Measurements from ENCODE around the gene SOX13.

Gene SOX13

DNA sequence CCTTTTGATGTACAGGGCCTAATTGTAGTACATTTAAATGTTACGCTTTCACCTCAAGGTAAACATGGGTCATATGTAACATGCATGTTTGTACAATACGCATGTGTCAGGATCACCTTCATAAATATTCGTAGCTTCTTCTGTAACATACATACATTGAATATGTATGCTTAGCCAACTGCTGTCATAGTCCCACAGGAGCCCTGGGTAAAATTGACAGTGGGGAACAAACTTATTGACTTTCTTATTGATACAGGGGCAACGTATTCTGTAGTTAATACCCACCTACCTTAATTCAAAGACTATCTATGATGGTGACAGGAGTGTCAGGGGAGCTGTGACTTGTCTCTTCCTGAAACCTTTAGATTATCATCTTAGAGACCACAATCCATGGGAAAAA, 96.9 kb downstream of the SOX13 start:
- TF ChIP-seq POU2F2 (IDR thresholded peaks at IDR 0.05; ENCODE audit: low read depth, low read length) (no peak), POLR2AphosphoS5 (IDR thresholded peaks at IDR 0.05; ENCODE audit: low read depth, low read length) (no peak), PAX5 (IDR thresholded peaks at IDR 0.05; ENCODE audit: insufficient read depth, low read length, severe bottlenecking) (no peak), SPI1 (IDR thresholded peaks at IDR 0.05; ENCODE audit: low read depth, low read length) (no peak), TAF1 (IDR thresholded peaks at IDR 0.05; ENCODE audit: low read depth, low read length) (no peak)
- no peak for FAIRE-seq

DNA sequence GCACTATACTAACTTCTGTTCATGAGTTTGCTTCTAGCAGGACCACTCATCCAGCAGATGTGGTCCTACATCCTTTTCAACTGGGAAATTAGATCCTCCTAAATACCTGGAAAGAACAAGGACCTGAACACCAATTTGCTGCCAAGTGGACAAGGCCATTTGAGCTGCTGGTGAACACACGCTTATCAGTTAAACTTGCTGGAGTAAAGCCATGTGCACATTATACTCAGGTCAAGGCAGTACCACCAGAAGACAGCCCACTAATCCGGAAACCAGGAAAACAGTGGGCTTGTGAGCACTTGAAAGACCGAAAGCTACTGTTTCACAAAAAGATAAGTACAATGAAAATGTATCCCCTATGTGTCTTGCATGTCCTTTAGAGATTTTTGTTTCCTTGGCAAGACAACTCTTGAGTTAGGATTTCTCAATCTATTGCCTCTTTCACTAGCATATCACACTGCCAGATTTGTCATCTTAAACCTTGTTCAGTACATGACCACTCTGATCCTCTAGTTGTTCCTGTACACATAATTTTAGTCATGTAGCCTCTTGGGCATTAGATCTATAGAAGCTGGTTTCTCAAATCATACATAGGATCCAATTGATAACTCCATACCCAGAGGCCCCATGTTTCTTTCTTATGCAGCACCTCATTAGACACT, 97.7 kb downstream of the SOX13 start:
- DNase-seq (ENCODE audit: insufficient read length, low spot score) (no peak), FAIRE-seq (no peak)
- TF ChIP-seq TAF1 (IDR thresholded peaks at IDR 0.05; ENCODE audit: low read depth, low read length) = no peak
- TF ChIP-seq SPI1 (IDR thresholded peaks at IDR 0.05; ENCODE audit: low read depth, low read length) = no peak
- TF ChIP-seq POLR2AphosphoS5 (IDR thresholded peaks at IDR 0.05; ENCODE audit: low read depth, low read length) = no peak

More for the DNA sequence above, 96.9 kb downstream of the SOX13 start:
- DNase-seq (ENCODE audit: insufficient read length, low spot score) = no peak

DNA sequence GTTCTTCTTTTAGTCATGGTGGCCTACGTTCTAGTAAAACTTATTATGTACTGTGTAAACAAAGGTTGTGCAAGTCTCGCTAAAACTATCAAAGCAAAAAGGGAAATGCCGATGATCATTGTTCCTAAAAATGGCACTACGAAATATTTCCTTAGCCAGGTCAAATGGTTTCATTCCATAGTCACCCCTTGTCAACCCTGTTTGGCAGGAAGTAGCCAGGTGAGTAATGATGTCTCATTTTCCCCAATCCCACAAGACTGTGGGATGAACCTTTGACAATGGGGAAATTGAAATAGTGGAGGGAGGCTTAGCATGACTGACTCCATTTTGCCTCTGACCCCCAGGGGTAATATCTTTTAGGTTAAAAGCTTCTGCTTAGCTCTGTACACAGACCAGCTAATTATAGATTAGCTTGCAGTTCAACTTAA, 98.8 kb downstream of the SOX13 start:
- DNase-seq (ENCODE audit: insufficient read length, low spot score) (no peak), FAIRE-seq (no peak)
- no peak for TF ChIP-seq TAF1 (IDR thresholded peaks at IDR 0.05; ENCODE audit: low read depth, low read length)
- no peak for TF ChIP-seq POLR2AphosphoS5 (IDR thresholded peaks at IDR 0.05; ENCODE audit: low read depth, low read length)
- no peak for TF ChIP-seq SPI1 (IDR thresholded peaks at IDR 0.05; ENCODE audit: low read depth, low read length)
- no peak for TF ChIP-seq POU2F2 (IDR thresholded peaks at IDR 0.05; ENCODE audit: low read depth, low read length)
- no peak for TF ChIP-seq PAX5 (IDR thresholded peaks at IDR 0.05; ENCODE audit: insufficient read depth, low read length, severe bottlenecking)
- no peak for TF ChIP-seq POLR2A (IDR thresholded peaks at IDR 0.05; ENCODE audit: low read depth, low read length)

DNA sequence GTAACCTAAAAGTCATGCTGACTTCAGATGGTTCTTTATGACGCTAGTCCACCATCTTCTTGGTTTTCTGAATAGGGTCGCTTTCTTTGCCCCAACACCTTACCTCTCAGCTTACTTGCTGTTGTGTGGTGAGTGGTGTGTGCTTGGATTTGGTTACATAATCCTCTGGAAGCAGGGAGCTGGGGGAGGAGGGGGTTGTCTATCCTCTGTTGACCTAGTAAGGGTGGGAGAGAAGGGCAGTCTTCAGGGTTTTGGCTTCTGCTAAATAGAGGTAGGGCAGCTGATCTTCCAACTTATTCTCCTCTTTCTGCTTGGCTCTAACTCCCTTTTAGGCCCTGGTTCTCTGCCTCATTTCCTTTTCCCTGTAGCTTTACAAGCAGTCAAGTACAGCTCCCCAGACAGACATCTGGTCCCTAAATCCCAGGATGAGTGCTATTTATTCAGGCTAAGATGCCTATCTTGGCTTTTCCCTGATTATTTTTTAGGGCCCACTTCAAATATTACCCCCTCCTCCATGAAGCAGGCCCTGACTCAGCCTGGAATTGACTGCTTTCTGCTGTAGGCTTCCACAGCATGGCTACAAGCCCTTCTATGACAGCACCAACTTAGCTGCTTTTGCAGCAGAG, 99.6 kb downstream of the SOX13 start:
- no peak for DNase-seq (ENCODE audit: insufficient read length, low spot score)
- no peak for TF ChIP-seq POLR2A (IDR thresholded peaks at IDR 0.05; ENCODE audit: low read depth, low read length)
- TF ChIP-seq POLR2AphosphoS5 (IDR thresholded peaks at IDR 0.05; ENCODE audit: low read depth, low read length) = no peak
- TF ChIP-seq PAX5 (IDR thresholded peaks at IDR 0.05; ENCODE audit: insufficient read depth, low read length, severe bottlenecking) = no peak
- no peak for TF ChIP-seq SPI1 (IDR thresholded peaks at IDR 0.05; ENCODE audit: low read depth, low read length)
- TF ChIP-seq POU2F2 (IDR thresholded peaks at IDR 0.05; ENCODE audit: low read depth, low read length) = no peak
- TF ChIP-seq TAF1 (IDR thresholded peaks at IDR 0.05; ENCODE audit: low read depth, low read length) = no peak
- no peak for FAIRE-seq

DNA sequence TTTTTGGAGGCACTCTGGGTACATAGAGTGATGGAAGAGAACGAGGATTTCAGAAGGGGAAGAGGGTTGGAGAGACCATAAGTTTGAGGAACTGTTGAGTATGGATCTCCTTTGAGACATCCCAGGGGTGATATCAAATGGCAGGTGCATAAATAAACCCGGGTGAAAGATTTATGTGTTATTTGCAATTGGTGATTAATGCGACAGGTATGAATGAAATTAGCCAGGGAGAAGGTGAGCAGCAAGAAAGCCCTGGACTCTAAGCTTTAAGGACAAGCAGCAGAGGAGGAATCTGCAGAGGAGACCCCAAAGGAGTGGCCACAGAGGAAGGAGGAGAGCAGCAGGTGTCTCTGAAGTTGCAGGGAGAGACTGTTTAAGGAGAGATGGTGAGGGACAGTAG, 102.0 kb downstream of the SOX13 start:
- FAIRE-seq (no peak), DNase-seq (ENCODE audit: insufficient read length, low spot score) (no peak)
- TF ChIP-seq POLR2AphosphoS5 (IDR thresholded peaks at IDR 0.05; ENCODE audit: low read depth, low read length) (no peak), TAF1 (IDR thresholded peaks at IDR 0.05; ENCODE audit: low read depth, low read length) (no peak), SPI1 (IDR thresholded peaks at IDR 0.05; ENCODE audit: low read depth, low read length) (no peak), POLR2A (IDR thresholded peaks at IDR 0.05; ENCODE audit: low read depth, low read length) (no peak), PAX5 (IDR thresholded peaks at IDR 0.05; ENCODE audit: insufficient read depth, low read length, severe bottlenecking) (no peak), POU2F2 (IDR thresholded peaks at IDR 0.05; ENCODE audit: low read depth, low read length) (no peak)

GRCh38 chr1:204176049-204176448, 103.1 kb downstream of the SOX13 start:
- FAIRE-seq = no peak
- TF ChIP-seq POLR2AphosphoS5 (IDR thresholded peaks at IDR 0.05; ENCODE audit: low read depth, low read length) = no peak
- TF ChIP-seq POU2F2 (IDR thresholded peaks at IDR 0.05; ENCODE audit: low read depth, low read length) = no peak
- no peak for TF ChIP-seq PAX5 (IDR thresholded peaks at IDR 0.05; ENCODE audit: insufficient read depth, low read length, severe bottlenecking)
- no peak for TF ChIP-seq SPI1 (IDR thresholded peaks at IDR 0.05; ENCODE audit: low read depth, low read length)
- TF ChIP-seq POLR2A (IDR thresholded peaks at IDR 0.05; ENCODE audit: low read depth, low read length) = no peak
- no peak for TF ChIP-seq TAF1 (IDR thresholded peaks at IDR 0.05; ENCODE audit: low read depth, low read length)
- DNase-seq (ENCODE audit: insufficient read length, low spot score) = no peak

DNA sequence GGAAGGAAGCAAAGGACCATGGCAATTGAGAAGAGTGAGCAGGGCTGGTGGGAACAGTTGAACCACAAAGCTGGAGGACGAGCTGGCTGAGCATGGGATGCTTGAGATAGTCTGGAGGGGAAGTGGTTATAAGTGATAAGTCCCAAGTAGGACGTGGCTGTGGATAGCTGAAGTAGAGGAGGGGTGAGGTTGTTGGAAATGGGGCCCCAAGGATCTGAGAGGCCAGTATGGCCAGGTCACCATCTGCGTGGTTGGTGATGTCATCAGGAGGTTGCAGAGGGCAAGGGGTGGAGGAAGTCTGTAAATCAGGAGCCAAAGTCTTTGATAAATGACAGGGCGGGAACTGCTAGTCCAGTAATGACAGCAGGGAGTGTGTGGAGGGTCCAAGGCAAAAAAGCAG, 104.2 kb downstream of the SOX13 start:
- DNase-seq (ENCODE audit: insufficient read length, low spot score) (no peak), FAIRE-seq (no peak)
- TF ChIP-seq PAX5 (IDR thresholded peaks at IDR 0.05; ENCODE audit: insufficient read depth, low read length, severe bottlenecking) = no peak
- no peak for TF ChIP-seq POLR2A (IDR thresholded peaks at IDR 0.05; ENCODE audit: low read depth, low read length)
- no peak for TF ChIP-seq POU2F2 (IDR thresholded peaks at IDR 0.05; ENCODE audit: low read depth, low read length)
- TF ChIP-seq SPI1 (IDR thresholded peaks at IDR 0.05; ENCODE audit: low read depth, low read length) = no peak
- TF ChIP-seq TAF1 (IDR thresholded peaks at IDR 0.05; ENCODE audit: low read depth, low read length) = no peak
- TF ChIP-seq POLR2AphosphoS5 (IDR thresholded peaks at IDR 0.05; ENCODE audit: low read depth, low read length) = no peak
